ENCODE measurements around the gene SLC25A15.

The SLC25A15 gene

DNA sequence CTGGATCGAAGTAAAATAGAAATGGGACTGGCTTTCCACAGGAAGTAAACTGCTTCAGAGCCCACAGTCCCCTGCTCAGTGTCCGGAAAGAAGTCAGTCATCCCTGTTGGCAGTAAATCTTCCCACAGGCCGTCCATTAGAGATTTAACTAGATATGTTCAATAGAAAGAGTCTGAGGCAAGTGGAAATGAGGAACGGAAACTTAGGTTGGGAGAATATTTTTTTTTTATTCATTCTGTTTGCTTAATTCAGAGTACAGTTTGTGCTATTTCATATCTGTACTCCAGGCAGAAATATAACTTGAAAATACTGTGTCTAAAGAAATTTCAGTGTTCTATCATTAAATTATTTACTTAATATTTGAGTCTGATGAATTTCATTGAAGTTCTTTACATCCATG, 22.7 kb downstream of the SLC25A15 start:
- H3K4me3 ChIP-seq (ENCODE audit: low read depth, low read length, poor library complexity, severe bottlenecking), result no peak overlapping the region
- H3K9me2 ChIP-seq (ENCODE audit: low read depth, low read length), result no peaks in the 10 kb centered on the region
- TF ChIP-seq EZH2 (IDR thresholded peaks at IDR 0.05; ENCODE audit: borderline replicate concordance, low read length), result no peak
- TF ChIP-seq, protein P1, sequence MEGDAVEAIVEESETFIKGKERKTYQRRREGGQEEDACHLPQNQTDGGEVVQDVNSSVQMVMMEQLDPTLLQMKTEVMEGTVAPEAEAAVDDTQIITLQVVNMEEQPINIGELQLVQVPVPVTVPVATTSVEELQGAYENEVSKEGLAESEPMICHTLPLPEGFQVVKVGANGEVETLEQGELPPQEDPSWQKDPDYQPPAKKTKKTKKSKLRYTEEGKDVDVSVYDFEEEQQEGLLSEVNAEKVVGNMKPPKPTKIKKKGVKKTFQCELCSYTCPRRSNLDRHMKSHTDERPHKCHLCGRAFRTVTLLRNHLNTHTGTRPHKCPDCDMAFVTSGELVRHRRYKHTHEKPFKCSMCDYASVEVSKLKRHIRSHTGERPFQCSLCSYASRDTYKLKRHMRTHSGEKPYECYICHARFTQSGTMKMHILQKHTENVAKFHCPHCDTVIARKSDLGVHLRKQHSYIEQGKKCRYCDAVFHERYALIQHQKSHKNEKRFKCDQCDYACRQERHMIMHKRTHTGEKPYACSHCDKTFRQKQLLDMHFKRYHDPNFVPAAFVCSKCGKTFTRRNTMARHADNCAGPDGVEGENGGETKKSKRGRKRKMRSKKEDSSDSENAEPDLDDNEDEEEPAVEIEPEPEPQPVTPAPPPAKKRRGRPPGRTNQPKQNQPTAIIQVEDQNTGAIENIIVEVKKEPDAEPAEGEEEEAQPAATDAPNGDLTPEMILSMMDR (IDR thresholded peaks at IDR 0.05; ENCODE audit: low read length), result no peak
- no peak overlapping the region for H3K4me2 ChIP-seq (ENCODE audit: low read length)
- no peaks in the 10 kb centered on the region for H3F3A ChIP-seq (ENCODE audit: insufficient read depth, low read length)
- peaks cover 40% of the 10 kb centered on the region for H3K36me3 ChIP-seq (ENCODE audit: insufficient read depth, low read length)
- no peaks in the 10 kb centered on the region for H3K79me2 ChIP-seq (ENCODE audit: insufficient read depth, low read length)
- H3K27me3 ChIP-seq (ENCODE audit: insufficient read depth, low read length), result no peaks in the 10 kb centered on the region
- H3K4me1 ChIP-seq (ENCODE audit: insufficient read depth, low read length, severe bottlenecking), result peaks cover 4% of the 10 kb centered on the region
- peak overlapping the region; percentile 14 for H3K27ac ChIP-seq (ENCODE audit: low read depth, low read length, poor library complexity, severe bottlenecking)
- no peaks in the 10 kb centered on the region for H3K9me3 ChIP-seq (ENCODE audit: low read length)
- no peak overlapping the region for H3K9ac ChIP-seq (ENCODE audit: low read length)
- H4K20me1 ChIP-seq (ENCODE audit: insufficient read depth, low read length), result no peaks in the 10 kb centered on the region
- no peak overlapping the region for H2AFZ ChIP-seq (ENCODE audit: low read length)

DNA sequence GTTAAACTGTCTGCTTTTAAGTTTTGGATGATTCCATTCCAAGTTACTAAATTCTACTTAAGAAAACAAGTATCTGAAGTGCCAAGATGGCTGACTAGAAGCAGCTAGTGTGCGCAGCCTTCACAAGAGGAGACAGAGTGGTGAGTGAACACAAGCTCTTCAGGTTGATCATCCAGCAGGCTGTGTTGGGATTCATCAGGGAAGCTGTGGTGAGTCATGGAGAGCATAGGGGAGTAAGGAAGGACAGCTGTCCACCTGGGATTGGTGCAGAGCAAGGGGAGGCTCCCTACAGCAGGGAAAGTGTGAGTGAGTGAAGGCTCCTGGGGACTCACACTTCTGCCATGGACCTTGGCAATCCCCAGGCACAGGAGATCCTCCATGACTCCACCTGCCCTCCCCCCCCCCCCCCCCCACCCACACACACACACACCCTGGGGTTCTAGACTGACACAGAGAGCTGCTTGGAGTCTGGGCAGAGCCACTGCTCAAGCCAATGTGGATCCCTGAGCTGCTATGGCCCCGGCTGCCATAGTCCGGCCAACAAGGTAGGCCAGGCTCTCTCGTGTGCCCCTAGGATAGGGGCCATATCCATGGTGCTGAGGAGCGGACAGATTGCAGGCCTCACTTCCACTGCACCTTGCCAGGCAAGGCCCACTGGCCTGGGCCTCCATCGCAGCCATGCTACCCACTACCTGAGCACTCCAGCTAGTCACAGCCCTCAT, 23.5 kb downstream of the SLC25A15 start:
- no peaks in the 10 kb centered on the region for H3K27me3 ChIP-seq (ENCODE audit: insufficient read depth, low read length)
- no peak overlapping the region for H3K4me3 ChIP-seq (ENCODE audit: low read depth, low read length, poor library complexity, severe bottlenecking)
- no peak overlapping the region for H3K9ac ChIP-seq (ENCODE audit: low read length)
- no peaks in the 10 kb centered on the region for H4K20me1 ChIP-seq (ENCODE audit: insufficient read depth, low read length)
- H3K9me3 ChIP-seq (ENCODE audit: low read length), result no peaks in the 10 kb centered on the region
- H2AFZ ChIP-seq (ENCODE audit: low read length), result no peak overlapping the region
- no peak for TF ChIP-seq EZH2 (IDR thresholded peaks at IDR 0.05; ENCODE audit: borderline replicate concordance, low read length)
- TF ChIP-seq, protein P1 (IDR thresholded peaks at IDR 0.05; ENCODE audit: low read length), result no peak
- no peaks in the 10 kb centered on the region for H3F3A ChIP-seq (ENCODE audit: insufficient read depth, low read length)
- H3K4me2 ChIP-seq (ENCODE audit: low read length), result no peak overlapping the region
- peak overlapping the region; percentile 14 for H3K27ac ChIP-seq (ENCODE audit: low read depth, low read length, poor library complexity, severe bottlenecking)
- no peaks in the 10 kb centered on the region for H3K9me2 ChIP-seq (ENCODE audit: low read depth, low read length)
- no peaks in the 10 kb centered on the region for H3K79me2 ChIP-seq (ENCODE audit: insufficient read depth, low read length)
- peaks cover 4% of the 10 kb centered on the region for H3K4me1 ChIP-seq (ENCODE audit: insufficient read depth, low read length, severe bottlenecking)
- H3K36me3 ChIP-seq (ENCODE audit: insufficient read depth, low read length), result peaks cover 32% of the 10 kb centered on the region

DNA sequence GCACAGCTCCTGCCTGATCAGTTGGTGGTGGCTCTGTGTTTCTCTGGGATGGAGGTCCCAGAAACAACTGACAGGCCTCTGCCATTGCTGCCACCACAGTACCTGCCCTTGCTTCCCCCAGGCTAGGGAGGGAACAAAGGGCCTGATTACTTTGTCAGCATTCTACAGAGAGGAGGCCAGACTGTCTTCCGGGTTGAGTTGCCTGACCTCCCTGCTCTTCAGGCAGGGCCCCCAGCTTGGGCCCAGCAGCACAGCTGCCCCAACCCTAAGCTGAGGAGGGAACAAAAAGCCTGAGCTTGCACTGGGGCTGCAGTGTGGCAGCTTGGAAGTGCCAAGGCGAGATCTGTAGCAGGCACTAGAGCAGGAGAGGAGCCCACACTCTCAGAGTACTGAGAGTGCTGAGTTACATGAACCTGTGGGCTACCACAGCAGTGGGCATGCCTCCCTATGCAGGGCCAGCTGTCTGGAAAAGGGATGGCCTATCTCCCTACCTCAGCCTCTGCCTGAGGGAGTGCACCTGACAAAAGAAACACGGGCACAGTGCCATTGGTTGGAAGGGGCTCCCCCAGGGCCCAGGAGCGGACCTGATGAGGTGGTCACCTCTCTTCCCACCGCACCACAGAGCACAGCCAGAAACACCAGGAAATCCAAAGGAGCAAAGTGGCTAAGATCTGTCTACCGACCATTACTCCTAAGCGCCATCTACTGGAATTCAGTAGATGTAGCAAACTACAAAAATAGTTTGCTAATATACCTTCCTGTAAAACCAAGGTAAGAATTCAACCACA, 24.4 kb downstream of the SLC25A15 start:
- Histone ChIP-seq H3K9ac (ENCODE audit: low read length) (no peak overlapping the region), H3K9me3 (ENCODE audit: low read length) (no peaks in the 10 kb centered on the region), H3K27ac (ENCODE audit: low read depth, low read length, poor library complexity, severe bottlenecking) (no peak overlapping the region), H3K4me3 (ENCODE audit: low read depth, low read length, poor library complexity, severe bottlenecking) (no peak overlapping the region), H3K79me2 (ENCODE audit: insufficient read depth, low read length) (no peaks in the 10 kb centered on the region), H2AFZ (ENCODE audit: low read length) (no peak overlapping the region), H3K4me2 (ENCODE audit: low read length) (no peak overlapping the region), H4K20me1 (ENCODE audit: insufficient read depth, low read length) (no peaks in the 10 kb centered on the region), H3F3A (ENCODE audit: insufficient read depth, low read length) (no peaks in the 10 kb centered on the region), H3K9me2 (ENCODE audit: low read depth, low read length) (no peaks in the 10 kb centered on the region), H3K4me1 (ENCODE audit: insufficient read depth, low read length, severe bottlenecking) (peaks cover 4% of the 10 kb centered on the region), H3K27me3 (ENCODE audit: insufficient read depth, low read length) (no peaks in the 10 kb centered on the region), H3K36me3 (ENCODE audit: insufficient read depth, low read length) (peaks cover 23% of the 10 kb centered on the region)
- TF ChIP-seq, protein P1 (IDR thresholded peaks at IDR 0.05; ENCODE audit: low read length), result peak; percentile 78
- TF ChIP-seq EZH2 (IDR thresholded peaks at IDR 0.05; ENCODE audit: borderline replicate concordance, low read length), result no peak
